Neural progenitor cell (in vitro differentiated cells): ENCODE data around the gene CDCP2.

ENCODE experiments used
- CTCF ChIP-seq: fragments of 200-600 bp; sonication (generic); IDR thresholded peaks from 2 replicates; pipeline ENCODE4 v1.5.1; 2017; ENCODE audit warnings: antibody characterized with exemption, mild to moderate bottlenecking
- EZH2 ChIP-seq: fragments of 200-600 bp; sonication (generic); IDR thresholded peaks from 2 replicates; pipeline ENCODE4 v1.6.1; 2017; ENCODE audit warnings: antibody characterized with exemption, mild to moderate bottlenecking, moderate library complexity
- EZH2phosphoT487 ChIP-seq: fragments of 200-600 bp; sonication (generic); IDR thresholded peaks from 2 replicates; pipeline ENCODE4 v1.6.1; 2017; ENCODE audit warnings: antibody characterized with exemption

DNA sequence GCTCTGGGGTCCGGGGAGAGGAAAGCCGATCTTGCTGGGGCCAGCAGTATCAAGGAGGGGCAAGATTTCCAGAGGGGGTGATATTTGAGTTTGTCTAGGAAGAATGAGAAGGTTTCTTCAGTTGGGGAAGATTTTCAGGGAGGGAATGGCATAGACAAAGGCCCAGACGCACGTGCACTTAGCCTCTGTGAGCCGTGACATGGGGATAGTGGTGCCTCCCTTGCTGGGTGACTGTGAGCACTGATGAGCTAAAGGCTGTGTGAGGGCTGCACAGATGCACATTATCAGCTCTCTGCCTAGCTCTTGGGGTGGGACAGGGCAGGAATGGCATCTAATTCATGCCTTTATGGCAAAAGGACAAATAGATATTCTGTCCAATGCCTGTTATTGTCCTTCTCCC, 1.8 kb downstream of the CDCP2 start:
- TF ChIP-seq EZH2 (no peak), CTCF (no peak), EZH2phosphoT487 (no peak)
